Tibial nerve (tissue), 4 donors: Measurements from ENCODE around the gene YIPF7. TPM values are rescaled to one million over a fixed set of nuclear protein-coding genes. Genes with fewer than 3 reads are reported as not detected.

Experiments used
- DNase-seq, 2 donors: peaks; one replicate each; pipeline ENCODE4 v3.0.0-alpha.2; 2019; ENCODE audit warnings: low spot score in 2 of 2
- H3K27ac ChIP-seq, 4 donors: fragments of 200-600 bp; sonication (generic) in 3 of 4; one replicate each; pipeline ENCODE4 v1.5.1; 2017 to 2019; ENCODE audit warnings: mild to moderate bottlenecking in 1 of 4
- H3K27me3 ChIP-seq, 2 donors: fragments of 200-600 bp; sonication (generic) in 1 of 2; one replicate each; pipeline versions ENCODE4 v1.5.1 to v1.6.0; 2017 to 2019
- H3K36me3 ChIP-seq, 3 donors: fragments of 200-600 bp; sonication (generic); one replicate each; pipeline ENCODE4 v1.5.1; 2018 to 2019
- H3K4me1 ChIP-seq, 4 donors: fragments of 200-600 bp; sonication (generic) in 3 of 4; one replicate each; pipeline ENCODE4 v1.5.1; 2017 to 2019
- H3K4me3 ChIP-seq, 4 donors: fragments of 200-600 bp; sonication (generic) in 3 of 4; one replicate each; pipeline ENCODE4 v1.5.1; 2017 to 2019; ENCODE audit warnings: mild to moderate bottlenecking in 1 of 4, moderate library complexity in 1 of 4
- H3K9me3 ChIP-seq, 4 donors: fragments of 200-600 bp; sonication (generic) in 3 of 4; one replicate each; pipeline ENCODE4 v1.5.1; 2017 to 2019
- EP300 ChIP-seq, 2 donors: sonication (generic); formaldehyde crosslinking; IDR thresholded peaks; one replicate each; pipeline ENCODE4 v1.6.1; 2017; ENCODE audit warnings: antibody characterized with exemption in 2 of 2, mild to moderate bottlenecking in 1 of 2
- POLR2A ChIP-seq, 2 donors: fragments of 450-650 bp; IDR thresholded peaks; one replicate each; pipeline ENCODE4 v1.6.1; 2017; ENCODE audit warnings: antibody characterized with exemption in 2 of 2, mild to moderate bottlenecking in 2 of 2, moderate library complexity in 2 of 2
- WGBS, 2 donors: methylation state at CpG; one replicate each; pipeline ENCODE4 v1.1.5; 2018; 5-methylcytosine and 5-hydroxymethylcytosine counted together
- total RNA-seq, 4 donors: library from RNA; depleted of rRNA; stranded (reverse); fragments of >200 nt; gene quantifications; one replicate each; pipeline ENCODE4 v1.1.0, GENCODE V29; 2016
- TF ChIP-seq, protein P1 (sequence below), 5 experiments: fragments of 200-600 bp in 3 of 5; fragments of 450-650 bp in 2 of 5; sonication (generic) in 3 of 5; IDR thresholded peaks; one replicate each; pipeline ENCODE4 v1.5.1; 2016 to 2019; ENCODE audit warnings: antibody characterized with exemption in 5 of 5, mild to moderate bottlenecking in 3 of 5, moderate library complexity in 2 of 5

Gene YIPF7
- total RNA-seq, 4 donors from 2014 or later: 0.98 to 2.0 TPM; not detected in 2

DNA sequence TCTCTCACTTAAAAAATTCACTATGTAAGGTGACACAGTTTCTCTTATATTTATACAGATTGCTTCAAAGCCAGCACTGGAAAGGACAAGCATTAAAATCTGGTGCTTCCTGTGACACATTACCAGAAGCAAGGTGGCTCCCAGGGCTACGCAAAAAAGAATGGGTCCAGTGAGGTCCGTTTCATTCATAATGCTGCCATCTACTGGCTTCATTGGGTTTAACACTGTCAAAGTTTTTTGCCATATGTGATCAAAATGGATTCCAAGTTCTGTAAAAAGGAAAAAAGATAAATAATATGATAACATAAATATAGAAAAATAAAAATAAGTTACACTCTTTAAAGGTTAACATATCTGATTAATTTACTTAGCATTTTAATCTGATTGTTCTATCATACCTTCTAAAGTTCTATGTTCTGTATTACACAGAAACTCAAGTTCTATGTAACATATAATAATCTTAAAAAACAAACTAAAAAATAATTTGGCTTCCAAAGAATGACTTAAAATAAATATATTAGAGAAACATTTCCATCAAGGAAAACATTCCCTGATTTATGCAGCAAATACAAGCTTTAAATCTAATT is 22.1 kb downstream of the YIPF7 start:
- no peaks in the 10 kb centered on the region for H3K4me1 ChIP-seq
- DNase-seq: peak in 1 of 2 donors; percentile 53
- WGBS, 2 donors: 2 to 8% methylated on average over 2 of the region's 2 CpGs
- no peaks in the 10 kb centered on the region for H3K36me3 ChIP-seq
- H3K4me3 ChIP-seq: no peak overlapping the region
- H3K27me3 ChIP-seq: no peaks in the 10 kb centered on the region
- TF ChIP-seq POLR2A (IDR thresholded peaks at IDR 0.05) (no peak), EP300 (IDR thresholded peaks at IDR 0.05) (no peak)
- TF ChIP-seq, protein P1, sequence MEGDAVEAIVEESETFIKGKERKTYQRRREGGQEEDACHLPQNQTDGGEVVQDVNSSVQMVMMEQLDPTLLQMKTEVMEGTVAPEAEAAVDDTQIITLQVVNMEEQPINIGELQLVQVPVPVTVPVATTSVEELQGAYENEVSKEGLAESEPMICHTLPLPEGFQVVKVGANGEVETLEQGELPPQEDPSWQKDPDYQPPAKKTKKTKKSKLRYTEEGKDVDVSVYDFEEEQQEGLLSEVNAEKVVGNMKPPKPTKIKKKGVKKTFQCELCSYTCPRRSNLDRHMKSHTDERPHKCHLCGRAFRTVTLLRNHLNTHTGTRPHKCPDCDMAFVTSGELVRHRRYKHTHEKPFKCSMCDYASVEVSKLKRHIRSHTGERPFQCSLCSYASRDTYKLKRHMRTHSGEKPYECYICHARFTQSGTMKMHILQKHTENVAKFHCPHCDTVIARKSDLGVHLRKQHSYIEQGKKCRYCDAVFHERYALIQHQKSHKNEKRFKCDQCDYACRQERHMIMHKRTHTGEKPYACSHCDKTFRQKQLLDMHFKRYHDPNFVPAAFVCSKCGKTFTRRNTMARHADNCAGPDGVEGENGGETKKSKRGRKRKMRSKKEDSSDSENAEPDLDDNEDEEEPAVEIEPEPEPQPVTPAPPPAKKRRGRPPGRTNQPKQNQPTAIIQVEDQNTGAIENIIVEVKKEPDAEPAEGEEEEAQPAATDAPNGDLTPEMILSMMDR (IDR thresholded peaks at IDR 0.05): peak; percentile 12 to 64 (median 51)
- no peaks in the 10 kb centered on the region for H3K9me3 ChIP-seq
- no peak overlapping the region for H3K27ac ChIP-seq

GRCh38 chr4:44623676-44624075 is 27.7 kb downstream of the YIPF7 start:
- Histone ChIP-seq H3K9me3 (no peaks in the 10 kb centered on the region), H3K27me3 (no peaks in the 10 kb centered on the region), H3K4me3 (no peak overlapping the region), H3K27ac (no peak overlapping the region), H3K36me3 (no peaks in the 10 kb centered on the region), H3K4me1 (peaks cover 0 to 9% (median 0%) of the 10 kb centered on the region in 4 donors)
- no peak for TF ChIP-seq EP300 (IDR thresholded peaks at IDR 0.05)
- no peak for TF ChIP-seq POLR2A (IDR thresholded peaks at IDR 0.05)
- TF ChIP-seq, protein P1 (IDR thresholded peaks at IDR 0.05): no peak
- WGBS, 2 donors: 17 to 20% methylated on average over 1 of the region's 1 CpG
- DNase-seq: peak in 1 of 2 donors; percentile 9

GRCh38 chr4:44616621-44617020 is 34.8 kb downstream of the YIPF7 start:
- Histone ChIP-seq H3K4me1 (no peaks in the 10 kb centered on the region), H3K9me3 (no peaks in the 10 kb centered on the region), H3K27me3 (no peaks in the 10 kb centered on the region), H3K4me3 (no peak overlapping the region), H3K27ac (no peak overlapping the region), H3K36me3 (no peaks in the 10 kb centered on the region)
- TF ChIP-seq EP300 (IDR thresholded peaks at IDR 0.05) (no peak), POLR2A (IDR thresholded peaks at IDR 0.05) (no peak)
- TF ChIP-seq, protein P1 (IDR thresholded peaks at IDR 0.05): no peak
- DNase-seq: no peak
- WGBS, 2 donors: 82 to 84% methylated on average over 1 of the region's 1 CpG

DNA sequence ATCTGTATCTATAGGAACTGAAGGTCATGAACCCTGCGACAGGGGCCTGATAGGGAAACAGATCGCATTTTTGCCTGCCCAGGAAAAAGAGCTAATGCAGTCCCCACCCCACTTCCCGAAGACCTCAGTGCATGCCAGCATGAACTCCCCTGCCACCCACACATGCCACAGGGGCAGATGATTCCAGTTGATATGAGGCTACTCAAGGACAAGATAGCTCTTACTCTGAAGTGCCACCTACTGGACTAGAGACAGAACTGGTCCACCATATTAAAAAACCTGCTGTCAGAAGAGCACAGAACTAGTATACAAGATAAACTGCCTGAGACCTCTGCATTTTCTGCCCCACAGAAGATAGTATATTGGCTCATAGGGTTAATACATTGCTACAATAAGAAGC is 68.0 kb downstream of the YIPF7 start:
- Histone ChIP-seq H3K27ac (no peak overlapping the region), H3K4me1 (no peaks in the 10 kb centered on the region), H3K4me3 (no peak overlapping the region), H3K9me3 (peaks cover 0 to 17% (median 0%) of the 10 kb centered on the region in 4 donors), H3K36me3 (no peaks in the 10 kb centered on the region), H3K27me3 (no peaks in the 10 kb centered on the region)
- DNase-seq: no peak
- 85 to 97% methylated on average over 3 of the region's 3 CpGs for WGBS, 2 donors
- TF ChIP-seq POLR2A (IDR thresholded peaks at IDR 0.05) (no peak), EP300 (IDR thresholded peaks at IDR 0.05) (no peak)
- TF ChIP-seq, protein P1 (IDR thresholded peaks at IDR 0.05): no peak

DNA sequence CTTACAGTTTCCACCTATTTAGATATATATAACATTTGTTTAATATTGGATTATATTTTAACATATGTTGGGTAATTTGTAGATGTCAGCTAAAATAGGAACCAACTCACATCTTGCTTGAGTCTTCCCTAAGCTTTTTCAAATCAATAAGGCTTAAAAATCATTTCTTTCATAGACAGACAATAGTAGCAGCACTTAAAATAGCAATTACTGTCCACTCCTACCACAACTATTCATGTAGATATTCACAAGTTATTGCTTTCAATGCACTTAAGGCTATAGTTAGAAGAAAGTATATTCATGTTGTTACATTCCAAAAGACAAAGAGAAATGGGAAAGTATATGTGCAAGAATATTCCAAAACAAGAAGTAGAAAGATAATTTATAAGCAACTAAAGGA is 71.2 kb downstream of the YIPF7 start:
- no peak for DNase-seq
- TF ChIP-seq, protein P1 (IDR thresholded peaks at IDR 0.05): no peak
- TF ChIP-seq EP300 (IDR thresholded peaks at IDR 0.05) (no peak), POLR2A (IDR thresholded peaks at IDR 0.05) (no peak)
- Histone ChIP-seq H3K4me3 (no peak overlapping the region), H3K9me3 (peaks cover 0 to 17% (median 0%) of the 10 kb centered on the region in 4 donors), H3K4me1 (no peaks in the 10 kb centered on the region), H3K27me3 (no peaks in the 10 kb centered on the region), H3K27ac (no peak overlapping the region), H3K36me3 (no peaks in the 10 kb centered on the region)
